ENCODE measurements around the gene SLC66A3.

GRCh38 chr2:11182951-11183350 is 27.7 kb downstream of the SLC66A3 start:
- no peak for TF ChIP-seq CTCF (IDR thresholded peaks at IDR 0.05)
- TF ChIP-seq ZNF512 (CRISPR knock-in tag; IDR thresholded peaks at IDR 0.05; ENCODE audit: borderline replicate concordance), result no peak
- no peak for TF ChIP-seq USF2 (CRISPR knock-in tag; IDR thresholded peaks at IDR 0.05)
- no peak for TF ChIP-seq TP53 (CRISPR knock-in tag; IDR thresholded peaks at IDR 0.05)
- no peak for TF ChIP-seq ESRRA (CRISPR knock-in tag; IDR thresholded peaks at IDR 0.05; ENCODE audit: borderline replicate concordance)
- no peak for TF ChIP-seq ATF3 (CRISPR knock-in tag; conservative IDR thresholded peaks at IDR 0.05)
- no peak for TF ChIP-seq ZNF121 (CRISPR knock-in tag; IDR thresholded peaks at IDR 0.05)
- TF ChIP-seq TCF7 (CRISPR knock-in tag; IDR thresholded peaks at IDR 0.05; ENCODE audit: low read depth), result no peak
- no peak for TF ChIP-seq RORB (CRISPR knock-in tag; IDR thresholded peaks at IDR 0.05)
- no peak for TF ChIP-seq MYBL2 (CRISPR knock-in tag; IDR thresholded peaks at IDR 0.05)
- no peak for TF ChIP-seq SMAD4 (CRISPR knock-in tag; IDR thresholded peaks at IDR 0.05)
- TF ChIP-seq OVOL2 (CRISPR knock-in tag; IDR thresholded peaks at IDR 0.05; ENCODE audit: borderline replicate concordance), result no peak
- no peak for TF ChIP-seq HMGXB4 (CRISPR knock-in tag; IDR thresholded peaks at IDR 0.05)
